HG02623 (cell line): ENCODE measurements around the gene FNDC10.
"Not testable (repeated sequence)": the region's sequence is repeated elsewhere in the genome, so short reads cannot be mapped to it uniquely, and the experiment has no call there.

Experiments
- ATAC-seq: cut with Tn5 transposase; IDR thresholded peaks from one replicate; pipeline ENCODE4 v1.9.1; 2021; ENCODE audit warnings: moderate library complexity; ENCODE audit not compliant: unreplicated experiment

The FNDC10 gene

DNA sequence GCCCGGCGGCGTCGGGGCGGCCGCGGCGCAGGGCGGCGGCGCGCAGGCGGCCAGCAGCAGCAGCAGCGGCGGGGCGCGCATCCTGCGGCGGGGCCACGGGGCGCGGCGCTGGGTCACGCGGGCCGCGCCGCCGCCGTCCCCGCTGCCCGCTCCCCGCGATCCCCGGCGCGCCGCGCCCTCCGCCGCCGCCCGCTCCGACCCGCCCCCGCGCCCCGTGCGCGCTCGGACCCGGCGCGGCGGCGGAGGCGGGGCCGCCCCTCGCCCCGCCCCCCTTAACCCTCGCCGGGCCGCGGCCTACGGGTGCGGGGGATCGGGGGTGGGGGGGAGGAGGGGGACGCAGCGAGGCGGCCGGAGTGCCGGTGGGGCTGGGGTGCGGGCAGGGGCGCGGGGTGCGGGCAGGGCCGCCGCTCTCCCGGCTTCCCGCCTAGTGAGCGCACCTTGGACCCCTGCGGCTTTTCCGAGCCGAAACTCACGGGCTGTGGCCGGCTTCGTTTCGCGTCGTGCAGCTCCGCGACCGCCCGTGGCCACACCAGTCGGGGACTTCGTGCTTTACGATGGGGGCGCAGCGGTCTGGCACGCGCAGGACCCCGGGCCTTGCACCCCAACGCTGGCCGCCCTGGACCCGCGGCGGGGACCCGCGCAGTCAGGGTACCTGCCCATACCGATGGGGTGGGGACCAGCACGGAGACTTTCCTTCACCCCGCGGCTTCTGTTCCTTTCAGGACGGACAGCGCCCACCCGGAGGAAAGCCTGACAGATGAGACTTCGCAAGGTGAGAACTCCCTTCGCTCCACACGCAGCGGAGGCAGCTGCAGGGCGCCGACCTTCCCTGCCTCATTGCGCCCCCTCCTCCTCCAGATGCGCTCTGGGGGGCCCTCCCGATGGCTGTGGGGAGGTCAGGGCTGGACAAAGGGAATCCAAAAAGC lies at the start of gene FNDC10:
TSS of gene FNDC10 (minus strand) at position 201 of the 926 bp plus-strand sequence. CDS start at position 81, 120 bp downstream.
- no peak for ATAC-seq

DNA sequence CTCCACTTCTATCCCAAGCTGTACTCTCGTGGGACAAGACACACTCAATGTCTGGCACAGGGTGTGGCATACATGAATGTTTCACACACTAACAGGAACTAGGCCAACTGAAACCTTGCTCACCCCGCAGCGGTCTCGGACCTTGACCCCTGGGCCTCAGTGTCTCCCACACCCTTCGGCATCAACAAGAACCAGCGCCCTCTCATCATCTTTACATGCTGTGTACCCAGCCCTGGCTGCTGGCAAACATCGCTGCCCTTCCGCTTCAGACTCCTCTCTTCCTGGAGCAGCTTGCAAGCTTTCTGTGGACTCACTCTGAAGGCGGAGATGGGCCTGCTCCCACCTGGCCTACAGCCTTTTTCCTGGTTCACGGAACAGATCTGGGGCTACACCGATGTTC lies 48.3 kb upstream of the FNDC10 start:
- not testable (repeated sequence) for ATAC-seq

DNA sequence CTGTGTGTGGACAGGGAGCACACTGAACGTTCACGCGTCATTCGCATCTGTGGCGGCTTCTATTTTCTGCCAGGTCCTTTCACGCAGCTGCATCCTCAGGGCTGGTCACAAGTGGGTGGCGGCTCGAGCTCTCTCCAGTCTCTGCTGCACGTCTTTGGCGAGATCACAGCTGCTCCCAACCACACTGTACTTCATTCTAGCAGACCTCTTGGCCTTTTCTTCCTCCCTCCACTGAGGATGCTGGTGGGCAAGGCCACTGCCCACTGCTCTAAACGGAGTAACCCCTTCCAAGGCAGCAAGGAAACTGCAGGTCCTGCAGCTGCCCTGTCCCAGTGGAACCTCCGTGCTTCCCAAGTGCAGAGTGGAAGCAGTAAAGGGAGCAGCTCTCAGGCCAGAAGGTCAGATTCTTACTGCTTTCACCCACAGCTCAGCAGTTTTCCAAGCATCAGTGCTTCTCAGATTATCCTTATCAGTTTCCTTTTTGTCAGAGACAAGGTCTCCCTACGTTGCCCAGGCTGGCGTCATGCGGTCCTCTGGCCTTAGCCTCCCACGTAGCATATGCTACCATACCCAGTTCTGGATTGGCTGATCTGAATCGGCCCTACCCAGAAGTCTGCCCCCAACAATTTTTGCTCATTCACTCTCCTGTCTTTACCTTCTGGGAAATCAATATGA lies 47.8 kb upstream of the FNDC10 start:
- ATAC-seq, result not testable (repeated sequence)

DNA sequence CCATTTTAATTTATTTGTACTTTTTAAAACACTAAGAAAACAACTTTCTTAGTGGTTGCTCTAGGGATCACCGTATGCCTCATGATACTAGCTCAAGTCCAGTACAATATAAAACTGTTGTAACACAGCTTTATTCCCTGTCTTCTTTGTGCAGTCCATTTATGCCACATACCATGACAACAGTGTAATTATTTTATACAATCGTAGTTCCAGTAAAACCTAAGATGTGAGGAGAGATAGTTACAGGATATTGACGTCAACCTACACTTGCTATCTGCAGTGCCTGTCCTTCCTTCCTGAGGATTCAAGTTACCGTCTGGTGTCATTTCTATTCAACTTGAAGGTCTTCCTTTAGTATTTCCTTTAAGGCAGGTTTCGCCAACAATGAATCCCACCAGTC lies 46.4 kb upstream of the FNDC10 start:
- not testable (repeated sequence) for ATAC-seq

DNA sequence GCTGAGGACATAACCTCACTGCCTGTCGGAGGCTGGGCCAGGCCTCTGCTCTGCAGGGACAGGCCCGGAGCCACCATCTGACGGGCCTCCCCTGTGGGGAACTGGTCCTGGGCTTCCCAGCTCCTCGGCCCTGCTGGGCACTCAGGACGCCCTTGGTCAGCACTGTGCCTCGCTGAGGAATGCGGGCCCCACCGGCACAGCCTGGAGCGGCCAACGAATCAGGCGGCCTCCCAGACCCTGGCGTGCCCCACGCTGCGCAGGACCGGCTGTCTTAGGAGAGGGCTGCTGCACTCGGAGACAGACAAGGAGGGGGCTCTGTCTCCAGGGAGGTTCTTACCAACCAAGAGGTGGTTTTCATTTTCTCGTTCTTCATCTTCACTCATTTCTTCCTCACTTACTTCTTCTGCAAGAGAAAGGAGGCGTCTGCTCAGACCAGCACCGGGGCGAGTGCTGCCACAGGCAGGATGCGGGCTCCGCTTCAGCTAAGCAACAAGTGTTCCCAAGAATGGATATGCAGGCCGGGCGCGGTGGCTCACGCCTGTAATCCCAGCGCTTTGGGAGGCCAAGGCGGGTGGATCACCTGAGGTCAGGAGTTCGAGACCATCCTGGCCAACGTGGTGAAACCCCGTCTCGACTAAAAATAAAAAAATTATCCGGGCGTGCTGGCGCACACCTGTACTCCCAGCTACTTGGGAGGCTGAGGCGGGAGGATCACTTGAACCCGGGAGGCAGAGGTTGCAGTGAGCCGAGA lies 41.0 kb upstream of the FNDC10 start:
- ATAC-seq, result not testable (repeated sequence)

DNA sequence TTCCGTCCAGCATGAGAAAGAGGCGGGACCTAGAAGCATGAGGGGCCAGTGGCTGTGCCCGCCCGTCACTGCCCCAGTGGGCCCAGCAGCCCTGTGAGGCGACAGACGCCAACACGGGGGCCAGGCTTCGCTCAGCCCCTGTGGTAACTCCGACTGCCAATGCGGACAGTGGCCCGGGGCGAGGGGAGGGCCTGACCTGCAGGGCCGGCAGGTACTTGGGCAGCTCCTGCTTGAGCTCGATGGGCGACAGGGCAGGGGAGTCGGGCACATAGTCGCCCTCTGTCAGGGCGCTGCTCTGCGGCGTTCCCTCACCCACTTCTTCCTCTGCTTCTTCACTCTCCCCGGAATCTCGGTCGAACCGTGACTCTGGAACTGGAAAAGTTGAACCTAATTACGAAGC lies 40.1 kb upstream of the FNDC10 start:
- not testable (repeated sequence) for ATAC-seq

DNA sequence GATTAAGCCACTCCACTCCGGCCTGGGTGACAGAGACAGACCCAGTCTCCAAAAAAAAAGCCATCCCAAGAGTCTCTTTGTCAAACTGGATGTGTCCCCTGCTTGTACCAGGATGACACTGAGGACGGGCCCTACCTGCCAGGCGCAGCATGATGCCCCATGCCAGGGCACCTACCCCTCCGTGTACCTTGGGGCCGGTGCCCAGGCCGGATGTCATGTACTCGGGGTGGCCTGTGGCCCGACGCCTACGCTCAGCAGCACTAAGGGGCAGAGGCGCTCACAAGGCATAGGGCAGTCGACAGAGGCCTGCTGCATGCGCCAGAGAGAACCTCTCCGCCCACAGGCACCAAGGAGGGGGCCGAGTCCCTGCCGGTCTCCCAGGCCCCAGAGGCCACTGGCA lies 39.4 kb upstream of the FNDC10 start:
- ATAC-seq, result not testable (repeated sequence)

DNA sequence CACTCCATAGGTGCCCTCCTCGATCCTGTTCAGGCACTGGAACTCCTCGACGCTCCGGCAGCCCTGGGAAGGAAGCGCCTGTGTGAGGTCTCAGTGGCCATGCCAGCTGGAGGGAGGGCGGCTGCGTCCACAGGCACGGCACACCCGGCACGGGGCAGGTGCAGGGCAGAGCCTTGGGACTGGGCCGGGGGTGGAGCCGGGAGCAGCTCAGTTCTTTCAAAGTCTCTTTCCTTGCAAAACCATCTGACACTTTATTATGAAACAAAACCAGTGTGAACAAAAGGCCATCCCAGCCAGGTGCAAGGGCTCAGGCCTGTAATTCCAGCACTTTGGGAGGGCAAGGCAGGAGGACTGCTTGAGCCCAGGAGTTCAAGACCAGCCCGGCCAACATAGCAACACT lies 38.6 kb upstream of the FNDC10 start:
- ATAC-seq, result not testable (repeated sequence)

DNA sequence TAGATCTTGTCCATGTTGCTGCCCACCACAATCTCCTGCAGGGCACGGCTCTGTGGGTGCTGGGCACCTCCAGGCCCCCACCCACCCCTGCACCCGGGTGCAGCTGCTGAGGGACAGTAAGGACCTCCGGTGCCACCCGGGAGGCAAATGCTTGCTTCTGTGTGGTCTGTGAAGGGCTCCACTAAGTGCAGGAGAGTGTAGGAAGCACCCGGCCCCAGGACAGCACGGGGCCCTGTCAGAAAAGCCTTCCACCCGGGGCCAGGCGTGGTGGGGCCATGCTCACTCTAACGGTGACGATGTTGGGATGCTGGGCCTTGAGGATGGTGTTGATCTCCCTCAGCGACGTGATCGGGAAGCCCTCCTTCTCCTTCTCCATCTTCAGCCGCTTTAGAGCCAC lies 37.5 kb upstream of the FNDC10 start:
- ATAC-seq, result not testable (repeated sequence)

DNA sequence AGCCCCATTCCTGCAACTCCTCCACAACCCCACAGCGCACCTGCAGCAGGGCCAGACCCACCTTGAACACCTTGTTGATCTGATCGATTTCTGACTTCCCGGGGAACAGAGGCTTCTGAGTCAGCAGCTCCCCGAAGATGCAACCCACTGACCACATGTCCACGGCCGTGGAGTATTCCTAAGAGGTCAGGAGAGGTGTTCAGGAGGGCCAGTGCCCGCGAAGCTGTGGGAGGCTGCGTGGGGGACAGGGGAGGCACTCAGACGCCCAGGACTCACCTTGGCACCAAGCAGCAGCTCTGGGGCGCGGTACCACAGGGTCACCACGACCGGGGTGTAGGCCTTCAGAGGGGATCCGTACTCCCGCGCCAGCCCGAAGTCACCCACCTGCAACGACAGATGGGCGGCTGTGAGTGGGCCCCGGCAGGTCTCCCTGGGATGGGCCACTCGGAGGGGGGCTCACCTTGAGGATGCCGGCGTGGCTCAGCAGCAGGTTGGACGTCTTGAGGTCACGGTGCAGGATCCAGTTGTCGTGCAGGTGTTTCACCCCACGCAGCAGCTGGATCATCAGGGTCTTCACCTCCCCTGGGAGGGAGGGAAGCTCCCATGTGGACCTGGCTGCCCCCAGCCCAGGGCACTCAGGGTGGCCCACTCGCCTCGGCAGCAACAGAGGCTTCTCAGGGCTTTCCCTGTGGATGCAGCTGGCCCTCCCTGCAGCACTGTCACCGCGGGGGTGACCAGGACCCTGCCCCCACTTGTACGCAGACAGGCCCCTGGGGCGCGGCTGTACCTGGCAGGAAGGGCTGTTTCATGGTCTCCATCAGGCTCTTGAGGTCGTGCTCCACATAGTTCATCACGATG lies 36.9 kb upstream of the FNDC10 start:
- ATAC-seq, result not testable (repeated sequence)

DNA sequence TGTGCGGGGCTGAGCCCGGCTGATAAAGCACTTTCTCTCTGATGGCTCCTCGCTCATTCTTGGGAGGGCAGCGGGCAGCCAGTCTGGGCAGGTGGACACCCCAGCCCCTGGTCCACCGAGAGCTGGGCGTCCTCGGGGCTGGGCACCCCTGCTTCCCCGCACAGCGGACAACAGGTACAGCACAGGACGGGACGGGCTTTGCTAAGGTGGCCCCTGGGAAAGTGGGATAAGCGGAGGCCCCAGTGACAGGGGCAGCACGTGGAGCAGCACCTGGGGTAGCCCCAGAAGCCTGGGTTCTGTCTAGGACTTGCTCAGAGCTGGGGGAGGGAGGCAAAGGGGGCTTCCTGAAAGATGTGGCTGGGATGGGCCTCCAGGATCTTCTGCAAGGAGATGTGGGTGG lies 34.7 kb upstream of the FNDC10 start:
- not testable (repeated sequence) for ATAC-seq

DNA sequence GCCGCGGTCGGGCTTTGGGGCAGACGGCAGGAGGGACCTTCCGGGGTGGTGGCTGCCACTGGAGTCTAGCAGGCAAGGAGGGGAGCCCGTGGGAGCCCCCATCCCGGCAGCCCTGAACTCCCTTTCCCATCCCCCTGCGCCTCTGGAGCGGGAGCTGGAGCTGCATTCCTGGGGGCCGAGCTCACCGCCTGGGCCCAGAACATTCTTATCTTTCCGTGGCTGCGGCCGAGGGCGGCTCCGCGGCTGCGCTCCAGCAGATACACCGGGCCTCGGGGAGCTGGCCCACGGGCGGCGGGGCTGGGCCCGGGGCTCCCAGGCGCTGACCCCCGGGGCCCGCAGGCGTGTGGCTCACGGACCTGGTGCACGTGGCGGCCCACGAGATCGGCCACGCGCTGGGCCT lies 33.5 kb upstream of the FNDC10 start:
- ATAC-seq, result not testable (repeated sequence)

DNA sequence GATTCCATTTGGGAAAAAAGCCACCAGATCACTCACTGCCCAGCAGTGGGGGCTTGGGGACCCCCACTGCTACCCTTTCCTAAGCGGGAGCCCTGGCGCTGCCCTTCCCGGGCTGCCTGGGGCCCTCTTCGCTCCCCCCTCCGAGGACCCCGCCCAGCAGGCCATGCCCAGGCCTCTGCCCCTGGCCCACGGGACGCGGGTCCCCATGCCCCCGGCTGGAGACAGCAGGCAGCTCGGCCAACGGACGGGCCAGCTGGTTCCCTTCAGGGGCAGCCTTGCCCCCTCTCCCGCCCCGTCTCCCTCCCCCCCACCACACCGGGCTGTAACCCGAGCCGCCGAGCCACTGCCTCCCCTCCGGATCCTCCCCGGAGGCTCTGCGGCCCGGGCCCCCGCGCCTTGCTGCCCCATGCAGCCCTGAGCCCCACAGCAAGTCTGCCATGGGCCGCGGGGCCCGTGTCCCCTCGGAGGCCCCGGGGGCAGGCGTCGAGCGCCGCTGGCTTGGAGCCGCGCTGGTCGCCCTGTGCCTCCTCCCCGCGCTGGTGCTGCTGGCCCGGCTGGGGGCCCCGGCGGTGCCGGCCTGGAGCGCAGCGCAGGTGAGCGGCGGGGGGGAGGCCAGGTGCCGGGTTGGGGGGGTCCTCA lies 32.0 kb upstream of the FNDC10 start, which contains the start of gene MMP23B:
TSS of gene MMP23B (plus strand) at position 392 of the 639 bp plus-strand sequence. CDS start at position 438, 46 bp downstream.
- no peak for ATAC-seq

DNA sequence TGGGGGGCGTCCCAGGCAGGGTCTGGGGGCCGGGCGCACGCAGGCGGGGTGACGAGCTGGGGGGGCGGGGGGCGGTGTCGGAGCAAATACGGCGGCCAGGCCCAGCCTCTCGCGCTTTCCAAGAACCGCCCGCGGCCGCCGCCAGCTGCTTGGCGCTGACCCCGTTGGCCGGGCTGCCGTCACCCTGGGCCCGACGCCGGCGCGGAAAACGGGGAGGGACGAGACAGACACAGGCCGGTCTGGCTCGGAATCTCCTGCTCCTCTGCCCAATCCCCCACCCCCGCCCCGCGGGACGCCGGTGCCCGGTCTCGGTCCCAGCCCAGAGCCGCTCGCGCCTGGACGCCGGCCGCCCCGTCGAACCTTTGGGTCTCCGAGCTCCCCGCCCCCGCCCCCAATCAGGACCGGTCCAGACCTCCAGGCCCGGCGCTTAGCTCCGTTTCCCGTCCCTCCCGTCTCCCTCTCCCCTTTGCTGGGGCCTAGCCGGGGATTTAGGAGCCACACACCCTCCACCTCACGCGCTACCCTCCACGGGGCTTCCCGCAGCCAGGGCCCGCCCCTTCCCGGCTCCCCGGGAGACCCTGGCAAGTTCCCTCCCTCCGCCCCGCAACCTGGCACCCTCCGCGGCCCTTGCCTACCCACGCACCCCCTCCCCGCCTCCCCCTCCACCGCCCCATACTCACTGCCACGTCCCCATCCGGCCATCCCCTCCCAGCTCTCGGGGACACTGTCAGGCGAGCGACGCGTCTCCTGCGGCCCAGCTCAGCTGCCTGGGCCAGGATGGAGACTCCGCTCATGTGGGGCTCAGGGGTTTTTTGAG lies 31.2 kb upstream of the FNDC10 start:
- no peak for ATAC-seq

DNA sequence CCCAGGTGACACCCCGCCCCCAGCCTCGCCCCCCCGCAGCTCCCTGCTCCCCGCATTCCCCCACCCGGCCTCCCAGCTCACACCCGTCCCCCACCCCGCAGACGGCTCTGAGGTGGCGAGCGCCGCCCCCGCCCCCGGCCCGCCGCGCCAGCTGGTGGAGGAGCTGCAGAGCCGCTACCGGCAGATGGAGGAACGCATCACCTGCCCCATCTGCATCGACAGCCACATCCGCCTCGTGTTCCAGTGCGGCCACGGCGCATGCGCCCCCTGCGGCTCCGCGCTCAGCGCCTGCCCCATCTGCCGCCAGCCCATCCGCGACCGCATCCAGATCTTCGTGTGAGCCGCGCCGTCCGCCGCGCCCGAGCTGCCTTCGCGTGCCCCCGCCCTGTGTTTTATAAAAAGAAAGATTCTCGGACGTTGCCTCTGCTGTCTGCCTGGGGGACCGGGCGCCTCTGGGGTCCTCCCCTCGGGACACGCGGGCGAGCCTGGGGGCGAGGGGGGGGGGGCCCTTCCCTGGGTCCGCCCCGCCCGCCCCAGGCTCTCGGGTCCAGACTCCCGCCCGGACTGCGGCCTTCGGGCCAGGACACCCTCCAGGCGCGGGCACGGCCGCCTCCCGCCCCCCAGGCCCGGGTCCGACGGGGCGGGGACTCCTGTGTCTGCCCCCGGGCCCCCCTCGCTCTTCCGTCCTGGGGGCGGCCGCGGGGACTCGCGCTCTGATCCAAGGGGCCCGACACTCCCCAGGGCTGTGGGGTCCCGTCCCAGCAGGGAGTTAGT lies 30.4 kb upstream of the FNDC10 start:
- peak; percentile 50 for ATAC-seq

DNA sequence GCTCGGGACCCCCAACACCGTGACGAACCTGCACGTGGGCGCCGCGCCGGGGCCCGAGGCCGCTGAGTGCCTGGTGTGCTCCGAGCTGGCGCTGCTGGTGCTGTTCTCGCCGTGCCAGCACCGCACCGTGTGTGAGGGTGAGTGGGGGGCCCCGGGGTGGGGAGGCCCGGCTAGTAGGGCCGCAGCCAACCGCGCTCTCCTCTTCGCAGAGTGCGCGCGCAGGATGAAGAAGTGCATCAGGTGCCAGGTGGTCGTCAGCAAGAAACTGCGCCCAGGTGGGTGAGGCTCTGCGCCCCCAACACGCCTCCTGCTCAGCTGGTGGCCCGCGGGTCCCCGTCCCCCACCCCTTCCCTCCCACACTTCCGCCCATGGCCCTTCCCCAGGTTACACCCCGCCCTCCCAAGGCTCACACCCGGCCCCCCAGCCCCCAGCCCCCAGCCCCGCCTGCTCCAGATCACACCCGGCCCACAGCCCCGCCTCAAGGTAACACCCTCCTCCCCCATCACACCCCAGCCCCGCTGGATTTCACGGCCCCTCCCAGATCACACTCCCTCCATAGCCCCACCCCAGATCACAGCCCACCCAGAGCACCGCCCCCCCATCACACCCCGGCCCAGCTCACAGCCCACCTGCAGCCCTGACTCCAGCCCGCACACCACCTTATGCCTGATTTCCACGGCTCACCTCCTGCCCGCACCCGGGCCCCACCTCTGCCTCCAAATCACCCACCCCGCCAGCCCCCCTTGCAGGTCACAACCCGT lies 29.7 kb upstream of the FNDC10 start:
- ATAC-seq, result no peak

DNA sequence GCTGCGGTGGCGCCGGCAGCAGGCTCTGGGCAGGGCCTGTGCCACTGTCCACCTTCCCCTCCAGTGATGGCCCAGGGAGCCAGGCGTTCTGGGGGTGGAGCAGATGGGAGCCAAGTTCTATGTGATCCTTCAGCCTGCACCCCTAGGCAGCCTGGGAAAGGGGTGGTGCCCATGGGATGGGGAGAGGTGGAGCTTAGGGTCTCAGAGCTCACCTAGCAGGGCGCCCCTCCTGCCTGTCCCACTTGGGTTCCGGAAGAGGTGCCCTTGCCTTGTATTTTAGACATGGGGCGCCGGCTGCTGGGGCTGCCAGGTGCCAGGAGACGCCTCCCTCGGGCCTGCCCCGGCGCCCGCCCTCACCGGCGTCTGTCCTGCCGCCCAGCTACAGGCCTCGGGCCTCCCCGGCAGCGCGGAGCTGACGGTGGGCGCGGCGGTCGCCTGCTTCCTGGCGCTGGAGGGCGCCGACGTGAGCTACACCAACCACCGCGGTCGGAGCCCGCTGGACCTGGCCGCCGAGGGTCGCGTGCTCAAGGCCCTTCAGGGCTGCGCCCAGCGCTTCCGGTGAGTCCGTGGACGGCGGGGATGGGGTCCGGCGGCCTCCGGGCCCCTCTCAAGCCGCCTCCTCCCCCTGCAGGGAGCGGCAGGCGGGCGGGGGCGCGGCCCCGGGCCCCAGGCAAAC lies 29.0 kb upstream of the FNDC10 start:
- no peak for ATAC-seq
